HCT116 (cell line): ENCODE data around the gene CACNA2D2.

ENCODE experiments used
- EGR1 ChIP-seq: IDR thresholded peaks from 2 replicates; pipeline ENCODE4 v1.6.1; 2012; ENCODE audit warnings: low read depth
- EZH2 ChIP-seq: fragments of 200-600 bp; sonication (generic); IDR thresholded peaks from 2 replicates; pipeline ENCODE4 v1.6.1; 2017; ENCODE audit warnings: antibody characterized with exemption, mixed run types
- POLR2A ChIP-seq: IDR thresholded peaks from 2 replicates; pipeline ENCODE4 v1.7.0; 2011; ENCODE audit warnings: borderline replicate concordance; ENCODE audit not compliant: insufficient read depth, insufficient read length; ENCODE audit errors: extremely low read depth
- POLR2AphosphoS5 ChIP-seq: IDR thresholded peaks from 2 replicates; pipeline ENCODE4 v1.6.1; 2011; ENCODE audit warnings: mild to moderate bottlenecking, low read depth, low read length, moderate library complexity
- RAD21 ChIP-seq: IDR thresholded peaks from 2 replicates; pipeline ENCODE4 v1.6.1; 2012; ENCODE audit warnings: low read depth, mild to moderate bottlenecking
- SIN3A ChIP-seq: IDR thresholded peaks from 2 replicates; pipeline ENCODE4 v1.6.1; 2012; ENCODE audit warnings: low read depth
- TCF7L2 ChIP-seq: IDR thresholded peaks from 2 replicates; pipeline ENCODE4 v1.7.0; 2011; ENCODE audit warnings: borderline replicate concordance, inconsistent platforms; ENCODE audit not compliant: insufficient read depth, insufficient read length; ENCODE audit errors: extremely low read depth
- YY1 ChIP-seq: IDR thresholded peaks from 2 replicates; pipeline ENCODE4 v1.6.1; 2011; ENCODE audit warnings: low read length, low read depth, moderate library complexity, mild to moderate bottlenecking; ENCODE audit not compliant: insufficient replicate concordance; ENCODE audit errors: extremely low read depth
- ZNF274 ChIP-seq: fragments of 200-500 bp; sonication (Bioruptor generic); IDR thresholded peaks from 2 replicates; pipeline ENCODE4 v1.6.1; 2014; ENCODE audit warnings: mild to moderate bottlenecking, low read depth, low read length, inconsistent platforms
- TF ChIP-seq, protein P1 (sequence below): IDR thresholded peaks from 2 replicates; pipeline ENCODE4 v1.6.1; 2011; ENCODE audit warnings: mild to moderate bottlenecking, low read length, moderate library complexity; ENCODE audit not compliant: insufficient replicate concordance; ENCODE audit errors: extremely low read depth
- TF ChIP-seq, protein P2 (sequence below), 3 experiments: fragments of 200-600 bp in 1 of 3; sonication (generic) in 1 of 3; IDR thresholded peaks in 2 of 3; conservative IDR thresholded peaks in 1 of 3; 2 replicates each; pipeline ENCODE4 v1.5.1; 2012 to 2017; ENCODE audit warnings: low read depth in 2 of 3, low read length in 2 of 3, antibody characterized with exemption in 1 of 3, borderline replicate concordance in 1 of 3, control low read depth in 1 of 3, mild to moderate bottlenecking in 1 of 3, mixed read lengths in 1 of 3, mixed run types in 1 of 3, moderate library complexity in 1 of 3; ENCODE audit not compliant: insufficient read depth in 1 of 3
- TF ChIP-seq, protein P3 (sequence below): IDR thresholded peaks from 2 replicates; pipeline ENCODE4 v1.6.1; 2012

DNA sequence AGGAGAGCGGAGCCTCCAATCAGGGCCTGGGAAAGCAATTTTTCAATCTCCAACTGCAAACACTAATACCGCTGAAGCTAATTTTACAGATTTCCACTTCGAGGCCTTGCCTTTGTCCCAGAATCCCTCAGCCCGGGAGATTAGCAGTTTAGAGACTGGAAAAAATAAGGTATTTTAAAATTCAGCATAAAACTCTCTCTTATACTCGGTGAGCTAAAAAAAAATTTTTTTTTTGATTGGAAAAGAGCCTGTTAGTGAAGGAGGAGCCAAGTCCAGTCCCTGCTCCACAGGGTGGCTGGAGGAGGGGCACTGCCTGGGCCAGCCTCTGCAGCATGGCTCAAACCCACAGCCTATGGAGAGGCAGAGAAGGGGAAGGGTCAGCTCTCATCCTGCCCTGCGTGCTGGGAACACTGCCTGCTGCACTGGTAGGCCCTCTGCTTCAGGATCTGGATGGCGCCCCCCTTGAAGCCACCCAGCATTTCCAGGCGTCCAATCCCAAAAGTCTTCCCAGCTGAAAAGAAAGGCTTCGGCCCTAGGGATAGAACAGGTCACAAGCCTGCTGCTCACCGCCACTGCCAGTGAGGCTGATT, 48.9 kb downstream of the CACNA2D2 start:
- no peak for TF ChIP-seq POLR2A
- TF ChIP-seq POLR2AphosphoS5, result no peak
- TF ChIP-seq, protein P1, sequence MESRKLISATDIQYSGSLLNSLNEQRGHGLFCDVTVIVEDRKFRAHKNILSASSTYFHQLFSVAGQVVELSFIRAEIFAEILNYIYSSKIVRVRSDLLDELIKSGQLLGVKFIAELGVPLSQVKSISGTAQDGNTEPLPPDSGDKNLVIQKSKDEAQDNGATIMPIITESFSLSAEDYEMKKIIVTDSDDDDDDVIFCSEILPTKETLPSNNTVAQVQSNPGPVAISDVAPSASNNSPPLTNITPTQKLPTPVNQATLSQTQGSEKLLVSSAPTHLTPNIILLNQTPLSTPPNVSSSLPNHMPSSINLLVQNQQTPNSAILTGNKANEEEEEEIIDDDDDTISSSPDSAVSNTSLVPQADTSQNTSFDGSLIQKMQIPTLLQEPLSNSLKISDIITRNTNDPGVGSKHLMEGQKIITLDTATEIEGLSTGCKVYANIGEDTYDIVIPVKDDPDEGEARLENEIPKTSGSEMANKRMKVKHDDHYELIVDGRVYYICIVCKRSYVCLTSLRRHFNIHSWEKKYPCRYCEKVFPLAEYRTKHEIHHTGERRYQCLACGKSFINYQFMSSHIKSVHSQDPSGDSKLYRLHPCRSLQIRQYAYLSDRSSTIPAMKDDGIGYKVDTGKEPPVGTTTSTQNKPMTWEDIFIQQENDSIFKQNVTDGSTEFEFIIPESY, result no peak
- TF ChIP-seq, protein P2, sequence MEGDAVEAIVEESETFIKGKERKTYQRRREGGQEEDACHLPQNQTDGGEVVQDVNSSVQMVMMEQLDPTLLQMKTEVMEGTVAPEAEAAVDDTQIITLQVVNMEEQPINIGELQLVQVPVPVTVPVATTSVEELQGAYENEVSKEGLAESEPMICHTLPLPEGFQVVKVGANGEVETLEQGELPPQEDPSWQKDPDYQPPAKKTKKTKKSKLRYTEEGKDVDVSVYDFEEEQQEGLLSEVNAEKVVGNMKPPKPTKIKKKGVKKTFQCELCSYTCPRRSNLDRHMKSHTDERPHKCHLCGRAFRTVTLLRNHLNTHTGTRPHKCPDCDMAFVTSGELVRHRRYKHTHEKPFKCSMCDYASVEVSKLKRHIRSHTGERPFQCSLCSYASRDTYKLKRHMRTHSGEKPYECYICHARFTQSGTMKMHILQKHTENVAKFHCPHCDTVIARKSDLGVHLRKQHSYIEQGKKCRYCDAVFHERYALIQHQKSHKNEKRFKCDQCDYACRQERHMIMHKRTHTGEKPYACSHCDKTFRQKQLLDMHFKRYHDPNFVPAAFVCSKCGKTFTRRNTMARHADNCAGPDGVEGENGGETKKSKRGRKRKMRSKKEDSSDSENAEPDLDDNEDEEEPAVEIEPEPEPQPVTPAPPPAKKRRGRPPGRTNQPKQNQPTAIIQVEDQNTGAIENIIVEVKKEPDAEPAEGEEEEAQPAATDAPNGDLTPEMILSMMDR (IDR thresholded peaks at IDR 0.05 in 2 of 3, conservative IDR thresholded peaks at IDR 0.05 in 1 of 3; ENCODE audit: borderline replicate concordance in 1 of 3, insufficient read depth in 1 of 3, low read depth in 2 of 3, low read length in 2 of 3), result no peak
- TF ChIP-seq RAD21, result no peak
- no peak for TF ChIP-seq EZH2
- TF ChIP-seq SIN3A, result no peak
- TF ChIP-seq, protein P3, sequence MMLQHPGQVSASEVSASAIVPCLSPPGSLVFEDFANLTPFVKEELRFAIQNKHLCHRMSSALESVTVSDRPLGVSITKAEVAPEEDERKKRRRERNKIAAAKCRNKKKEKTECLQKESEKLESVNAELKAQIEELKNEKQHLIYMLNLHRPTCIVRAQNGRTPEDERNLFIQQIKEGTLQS, result no peak
- TF ChIP-seq ZNF274, result no peak
- TF ChIP-seq YY1, result no peak
- TF ChIP-seq EGR1, result no peak
- no peak for TF ChIP-seq TCF7L2
